Neural cell (in vitro differentiated cells): ENCODE measurements around the gene JAZF1. TPM values are rescaled to one million over a fixed set of nuclear protein-coding genes. Genes with fewer than 3 reads are reported as not detected.
A peak's percentile ranks its signal among the peaks of the same experiment; 100 is the strongest.

ENCODE experiments used
- H2AFZ ChIP-seq: fragments of 200-600, 300-800 bp; sonication (generic), shearing (Covaris generic); 2 replicates; pipeline ENCODE4 v1.6.0; 2014; ENCODE audit warnings: low read depth, mild to moderate bottlenecking, antibody characterized with exemption, low read length, moderate library complexity
- H3F3A ChIP-seq: fragments of 200-600 bp; shearing (Covaris generic); 2 replicates; pipeline ENCODE4 v1.6.1; 2016; ENCODE audit warnings: mild to moderate bottlenecking, moderate library complexity, mixed read lengths, antibody characterized with exemption, low read length; ENCODE audit not compliant: insufficient read depth, poor library complexity, severe bottlenecking
- H3K27ac ChIP-seq: fragments of 200-600, 300-800 bp; sonication (generic), shearing (Covaris generic); 2 replicates; pipeline ENCODE4 v1.5.1; 2014; ENCODE audit warnings: mild to moderate bottlenecking, low read length, moderate library complexity
- H3K27me3 ChIP-seq: fragments of 300-800, 200-600 bp; sonication (generic), shearing (Covaris generic); 2 replicates; pipeline ENCODE4 v1.6.0; 2014; ENCODE audit warnings: mild to moderate bottlenecking, low read depth, low read length, moderate library complexity; ENCODE audit not compliant: insufficient read depth
- H3K36me3 ChIP-seq: fragments of 300-800, 200-600 bp; sonication (generic), shearing (Covaris generic); 2 replicates; pipeline ENCODE4 v1.5.1; 2014; ENCODE audit warnings: mild to moderate bottlenecking, antibody characterized with exemption, low read length, moderate library complexity; ENCODE audit not compliant: insufficient read depth
- H3K4me2 ChIP-seq: fragments of 300-800, 200-600 bp; sonication (generic), shearing (Covaris generic); 2 replicates; pipeline ENCODE4 v1.6.0; 2014; ENCODE audit warnings: mild to moderate bottlenecking, low read length
- H3K4me3 ChIP-seq: fragments of 300-800, 200-600 bp; sonication (generic), shearing (Covaris generic); 2 replicates; pipeline ENCODE4 v1.5.1; 2014; ENCODE audit warnings: mild to moderate bottlenecking, low read length, moderate library complexity
- H3K79me2 ChIP-seq: fragments of 200-600 bp; shearing (Covaris generic); replicated peaks from 2 replicates; pipeline ENCODE4 v1.6.0; 2014; ENCODE audit warnings: mild to moderate bottlenecking, low read length, moderate library complexity; ENCODE audit not compliant: insufficient read depth
- H3K9ac ChIP-seq: fragments of 300-800, 200-600 bp; sonication (generic), shearing (Covaris generic); 2 replicates; pipeline ENCODE4 v1.6.1; 2016; ENCODE audit warnings: mild to moderate bottlenecking, low read length, mixed read lengths
- H3K9me2 ChIP-seq: fragments of 200-600 bp; shearing (Covaris generic); 2 replicates; pipeline ENCODE4 v1.6.1; 2016; ENCODE audit warnings: mild to moderate bottlenecking, low read length, mixed read lengths; ENCODE audit not compliant: insufficient read depth
- H3K9me3 ChIP-seq: fragments of 200-600, 300-800 bp; sonication (generic), shearing (Covaris generic); 2 replicates; pipeline ENCODE4 v1.6.1; 2016; ENCODE audit warnings: mild to moderate bottlenecking, mixed run types, low read length, moderate library complexity, mixed read lengths
- H4K20me1 ChIP-seq: fragments of 200-600 bp; shearing (Covaris generic); 2 replicates; pipeline ENCODE4 v1.6.1; 2016; ENCODE audit warnings: mild to moderate bottlenecking, mixed run types; ENCODE audit not compliant: insufficient read depth
- CTCF ChIP-seq: fragments of 450-650 bp; IDR thresholded peaks from 2 replicates; pipeline ENCODE4 v1.5.1; 2014; ENCODE audit warnings: antibody characterized with exemption, mild to moderate bottlenecking, moderate library complexity; ENCODE audit not compliant: poor library complexity, severe bottlenecking
- EP300 ChIP-seq: fragments of 450-650 bp; conservative IDR thresholded peaks from 2 replicates; pipeline ENCODE4 v1.6.1; 2014; ENCODE audit warnings: antibody characterized with exemption, mild to moderate bottlenecking, moderate library complexity; ENCODE audit not compliant: poor library complexity, severe bottlenecking
- EZH2 ChIP-seq: fragments of 200-600, 300-800 bp; shearing (Covaris generic), sonication (generic); IDR thresholded peaks from 2 replicates; pipeline ENCODE4 v1.6.1; 2014; ENCODE audit warnings: antibody characterized with exemption, low read length, borderline replicate concordance, mild to moderate bottlenecking; ENCODE audit not compliant: insufficient read depth, poor library complexity, severe bottlenecking
- MXI1 ChIP-seq: fragments of 450-650 bp; conservative IDR thresholded peaks from 2 replicates; pipeline ENCODE4 v1.6.1; 2014; ENCODE audit warnings: antibody characterized with exemption, mild to moderate bottlenecking; ENCODE audit not compliant: poor library complexity, severe bottlenecking
- POLR2AphosphoS5 ChIP-seq: IDR thresholded peaks from 2 replicates; pipeline ENCODE4 v1.6.1; 2012
- RAD21 ChIP-seq: fragments of 450-650 bp; conservative IDR thresholded peaks from 2 replicates; pipeline ENCODE4 v1.6.1; 2014; ENCODE audit warnings: antibody characterized with exemption, mild to moderate bottlenecking, moderate library complexity
- REST ChIP-seq: IDR thresholded peaks from 2 replicates; pipeline ENCODE4 v1.6.1; 2012; ENCODE audit warnings: borderline replicate concordance
- SMC3 ChIP-seq: fragments of 450-650 bp; conservative IDR thresholded peaks from 2 replicates; pipeline ENCODE4 v1.6.1; 2014; ENCODE audit warnings: antibody characterized with exemption, mild to moderate bottlenecking, moderate library complexity; ENCODE audit not compliant: poor library complexity
- TAF1 ChIP-seq: IDR thresholded peaks from 2 replicates; pipeline ENCODE4 v1.6.1; 2012; ENCODE audit warnings: low read depth
- polyA plus RNA-seq: library from polyadenylated mRNA; depleted of rRNA; stranded (reverse); fragments of >200 nt; gene quantifications from 2 replicates; pipeline ENCODE4 v1.2.3, GENCODE V29; 2014

The JAZF1 gene
- polyA plus RNA-seq, 1 donor from 2014 or later: 29.5 TPM

GRCh38 chr7:27869056-27869455 lies 311.5 kb downstream of the JAZF1 start:
- Histone ChIP-seq H3K9me3 (no peaks in the 10 kb centered on the region), H3K27ac (peak overlapping the region; percentile 86), H3F3A (peaks cover 3% of the 10 kb centered on the region), H3K4me3 (no peak overlapping the region), H3K9me2 (no peaks in the 10 kb centered on the region), H3K36me3 (no peaks in the 10 kb centered on the region), H2AFZ (no peak overlapping the region), H3K27me3 (no peaks in the 10 kb centered on the region), H3K79me2 (no peaks in the 10 kb centered on the region), H4K20me1 (no peaks in the 10 kb centered on the region), H3K4me2 (no peak overlapping the region), H3K9ac (no peak overlapping the region)
- TF ChIP-seq EZH2 (no peak), CTCF (no peak), SMC3 (no peak), TAF1 (no peak), POLR2AphosphoS5 (no peak), EP300 (no peak), RAD21 (no peak), REST (no peak), MXI1 (no peak)

GRCh38 chr7:27868131-27868550 lies 312.5 kb downstream of the JAZF1 start:
- Histone ChIP-seq H3K79me2 (no peaks in the 10 kb centered on the region), H3F3A (peaks cover 3% of the 10 kb centered on the region), H3K4me2 (no peak overlapping the region), H3K27ac (peak overlapping the region; percentile 86), H3K9me2 (no peaks in the 10 kb centered on the region), H3K9ac (peak overlapping the region; percentile 47), H2AFZ (no peak overlapping the region), H3K9me3 (no peaks in the 10 kb centered on the region), H3K27me3 (no peaks in the 10 kb centered on the region), H3K36me3 (no peaks in the 10 kb centered on the region), H4K20me1 (no peaks in the 10 kb centered on the region), H3K4me3 (no peak overlapping the region)
- no peak for TF ChIP-seq REST
- no peak for TF ChIP-seq RAD21
- no peak for TF ChIP-seq TAF1
- no peak for TF ChIP-seq CTCF
- no peak for TF ChIP-seq EZH2
- TF ChIP-seq MXI1: no peak
